GM03348 (cell line): Measurements from ENCODE around the gene BCL11B.

ENCODE experiments used
- DNase-seq: peaks from one replicate; pipeline ENCODE4 v3.0.0; 2012; ENCODE audit warnings: low spot score

BCL11B gene

GRCh38 chr14:99286761-99287160, 14.8 kb upstream of the BCL11B start:
- no peak for DNase-seq

DNA sequence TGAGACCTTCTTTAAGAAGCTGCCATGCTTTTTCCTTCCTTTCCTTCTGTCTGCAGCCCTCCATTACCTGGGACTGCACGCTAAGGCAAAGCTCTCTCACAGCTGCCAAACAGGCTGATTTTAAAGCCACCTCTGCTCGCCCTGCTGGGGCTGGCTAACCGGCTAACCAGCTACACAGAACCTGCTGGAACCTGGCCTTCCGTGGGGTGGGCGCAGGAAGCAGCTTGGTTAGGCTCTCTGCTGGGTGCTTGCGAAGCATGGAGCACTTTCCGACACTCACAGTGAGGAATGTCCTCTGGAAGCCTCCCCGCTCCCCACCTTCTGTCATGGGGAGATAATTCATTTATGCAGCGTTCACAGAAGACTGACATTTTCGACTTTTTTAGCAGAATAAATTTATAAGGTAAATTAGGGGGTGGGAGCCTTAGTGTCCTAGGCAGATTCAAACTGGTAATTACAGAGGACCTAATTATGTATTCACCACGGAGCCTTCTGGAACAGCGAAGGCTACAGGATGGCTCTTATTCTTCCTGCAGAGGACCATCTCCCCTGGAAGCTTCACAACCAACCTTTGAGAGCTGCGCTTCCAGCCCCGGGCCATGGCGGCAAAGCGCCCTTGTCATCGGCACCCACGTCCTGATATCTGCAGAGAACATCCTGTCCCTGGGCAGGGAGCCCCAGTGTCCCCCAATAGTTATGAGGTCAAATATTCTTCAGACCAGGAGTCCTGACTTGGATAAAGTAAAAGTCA, 12.4 kb upstream of the BCL11B start:
- no peak for DNase-seq

DNA sequence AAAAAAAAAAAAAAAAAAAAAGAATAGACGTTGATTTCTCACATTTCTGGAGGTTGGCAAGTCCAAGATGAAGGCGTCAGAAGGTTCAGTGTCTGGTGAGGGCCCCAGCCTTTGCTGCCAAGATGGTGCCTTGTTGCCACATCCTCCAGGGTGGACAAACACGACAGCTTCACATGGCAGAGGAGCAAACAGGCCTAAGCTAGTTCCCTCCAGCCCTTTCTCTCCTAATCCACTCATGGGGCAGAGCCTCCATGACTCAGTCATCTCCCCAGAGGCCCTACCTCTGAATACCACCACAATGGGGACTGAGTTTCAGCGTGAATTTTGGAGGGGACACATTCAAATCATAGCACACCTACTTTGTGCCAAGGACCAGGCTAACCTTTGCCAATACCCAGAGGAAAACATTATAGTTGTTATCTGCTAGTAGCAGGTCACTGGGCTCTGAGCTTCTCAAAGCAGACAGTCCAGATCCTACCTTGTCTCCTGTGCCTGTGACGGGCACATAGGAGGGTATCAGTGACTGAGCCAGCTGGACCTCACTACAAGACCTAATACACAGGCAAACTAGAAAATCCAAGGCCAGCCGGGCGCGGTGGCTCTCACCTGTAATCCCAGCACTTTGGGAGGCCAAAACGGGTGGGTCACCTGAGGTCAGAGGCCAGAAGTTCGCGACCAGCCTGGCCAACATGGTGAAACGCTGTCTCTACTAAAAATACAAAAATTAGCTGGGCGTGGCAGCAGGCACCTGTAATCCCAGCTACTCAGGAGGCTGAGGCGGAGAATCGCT, 10.5 kb upstream of the BCL11B start:
- DNase-seq = no peak

DNA sequence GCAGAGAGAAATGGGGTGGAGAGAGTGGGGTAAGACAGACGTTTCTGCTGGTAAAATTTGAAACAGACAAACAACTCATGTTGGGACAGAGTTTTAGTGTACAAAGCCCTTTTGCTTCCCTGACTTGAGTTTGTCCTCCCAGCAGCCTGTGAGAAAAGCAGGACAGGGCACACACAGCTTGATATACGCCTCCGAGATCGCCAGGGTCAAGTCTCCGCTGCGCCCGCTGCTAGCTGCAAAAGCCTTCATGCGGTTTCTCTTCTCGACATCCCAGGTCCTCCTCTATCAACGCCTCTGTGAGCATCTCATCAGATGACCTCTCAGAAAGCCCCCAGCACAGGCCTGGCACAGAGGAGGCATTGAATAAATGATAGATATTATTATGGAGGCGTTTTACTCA, 9.4 kb upstream of the BCL11B start:
- no peak for DNase-seq

DNA sequence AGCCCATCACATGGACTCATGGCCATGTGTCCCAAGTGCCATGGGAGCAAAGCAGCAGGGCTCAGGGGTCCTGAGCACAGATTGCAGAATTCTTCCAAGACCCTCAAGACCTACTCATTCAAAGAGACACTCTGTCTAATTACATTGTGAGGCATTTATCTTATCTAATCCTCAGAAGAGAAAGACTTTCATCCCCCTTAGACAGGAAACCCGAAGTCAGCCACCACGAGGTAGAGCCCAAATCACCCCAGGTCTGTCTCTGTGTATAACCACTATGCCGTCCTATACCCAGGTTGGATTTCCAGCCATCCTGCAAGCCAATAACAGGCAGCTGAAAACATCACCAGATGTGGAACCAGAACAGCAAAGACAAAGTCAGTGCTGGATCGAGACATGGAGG, 8.9 kb upstream of the BCL11B start:
- DNase-seq = no peak

GRCh38 chr14:99280066-99280731, 8.2 kb upstream of the BCL11B start:
- no peak for DNase-seq

DNA sequence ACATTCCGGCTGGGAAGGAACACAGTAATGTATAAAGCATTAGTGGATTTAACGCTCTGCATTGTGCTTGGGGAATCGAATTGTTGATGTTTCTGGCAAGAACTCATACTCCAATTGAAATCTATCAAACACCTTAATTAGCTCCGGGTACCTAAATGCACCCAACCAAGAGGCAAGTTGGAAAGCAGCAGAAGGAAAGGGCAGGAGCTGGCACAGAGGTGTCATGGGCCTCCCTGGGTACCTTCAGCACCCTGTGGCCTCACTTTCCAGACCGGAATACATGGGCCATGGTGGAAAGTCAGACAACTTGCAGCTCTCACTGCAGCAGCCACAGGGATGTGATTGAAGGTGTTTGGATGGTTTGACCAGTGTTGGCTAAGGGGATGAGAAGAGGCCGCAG, 6.8 kb upstream of the BCL11B start:
- no peak for DNase-seq

DNA sequence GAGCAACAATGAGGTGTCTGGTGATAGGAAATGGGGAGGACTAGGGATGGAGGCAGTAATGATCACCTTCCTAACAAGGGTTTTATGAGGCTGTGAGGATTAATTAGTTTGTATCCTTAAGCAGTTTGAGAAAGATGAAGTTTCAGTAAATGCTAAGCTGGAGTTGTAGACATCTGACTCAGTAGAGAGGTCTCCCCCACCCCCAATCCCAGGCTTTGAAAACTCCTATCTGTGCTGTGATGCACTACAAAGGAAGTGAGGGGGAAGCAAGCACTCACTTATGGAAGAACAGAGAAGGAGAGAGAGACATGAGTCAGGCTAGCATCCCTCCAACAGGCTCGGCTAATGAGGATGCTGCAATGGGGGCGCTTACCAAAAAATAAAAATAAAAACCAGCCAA, 5.5 kb upstream of the BCL11B start:
- no peak for DNase-seq

DNA sequence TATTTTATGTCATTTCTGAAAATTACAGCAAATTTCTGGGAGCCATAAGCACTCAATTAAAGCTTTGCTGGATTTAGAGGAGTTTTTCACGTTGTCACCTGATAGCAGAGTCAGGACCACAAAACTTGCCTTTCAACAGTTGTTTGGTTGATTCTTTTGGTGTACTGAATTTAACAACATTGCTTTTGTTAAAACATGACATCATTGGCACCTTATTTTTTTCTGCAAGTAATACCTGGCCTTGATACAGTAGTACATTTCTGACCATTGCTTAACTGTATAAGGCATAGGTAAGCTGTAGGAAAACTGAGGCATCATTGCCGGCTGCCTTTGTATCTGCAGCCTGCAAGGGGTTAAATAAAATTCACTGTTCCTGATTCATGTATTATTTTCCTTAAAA, 4.5 kb upstream of the BCL11B start:
- no peak for DNase-seq

DNA sequence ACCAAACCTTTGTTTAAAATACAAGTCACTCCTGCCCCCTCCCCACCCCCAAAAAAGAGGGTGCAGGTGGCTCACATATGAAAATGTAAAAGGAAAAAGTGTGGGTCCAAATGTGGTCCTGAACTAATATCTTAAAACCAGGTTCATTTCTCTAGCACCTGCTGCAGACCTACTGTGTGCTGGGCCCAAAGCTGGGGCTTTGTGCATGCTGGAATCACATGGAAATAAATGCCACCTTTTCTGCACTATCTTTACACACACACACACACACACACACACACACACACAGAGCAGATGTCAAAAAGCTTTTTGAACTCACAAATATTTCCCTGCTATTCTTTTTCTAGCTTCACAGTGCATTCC, 3.2 kb upstream of the BCL11B start:
- no peak for DNase-seq

- peak; percentile 83 for DNase-seq
Observed at GRCh38 chr14:99274346-99275221, 2.6 kb upstream of the BCL11B start.

DNA sequence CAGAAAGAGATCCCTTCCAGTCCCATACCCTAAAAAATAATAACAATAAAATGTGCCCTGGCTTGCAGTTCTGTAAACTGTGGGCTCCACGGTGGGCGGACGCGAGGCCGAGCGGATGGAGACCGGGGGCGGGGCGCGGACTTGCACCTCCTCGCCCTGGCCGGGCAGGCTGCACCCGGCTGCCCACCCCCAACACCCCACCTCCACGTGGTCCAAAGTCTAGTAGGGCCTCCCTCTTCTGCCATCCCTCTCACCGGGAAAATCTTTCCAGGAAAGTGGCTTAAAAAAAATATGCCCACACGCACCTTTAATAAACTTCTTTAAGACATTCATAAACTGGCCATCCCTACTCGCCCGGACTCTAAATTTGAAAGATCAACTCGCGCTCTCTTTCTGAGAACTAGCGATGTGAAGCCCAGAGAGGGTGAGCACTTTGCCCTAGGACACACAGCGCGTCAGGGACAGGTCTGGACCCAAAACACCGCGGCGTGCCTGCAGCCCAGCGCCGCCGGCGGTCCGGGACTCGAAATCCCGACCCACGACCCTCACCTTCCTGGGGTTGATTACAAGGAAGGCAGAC, 1.9 kb upstream of the BCL11B start:
- DNase-seq = no peak

GRCh38 chr14:99272899-99273765, 1.1 kb upstream of the BCL11B start:
- peak; percentile 39 for DNase-seq

DNA sequence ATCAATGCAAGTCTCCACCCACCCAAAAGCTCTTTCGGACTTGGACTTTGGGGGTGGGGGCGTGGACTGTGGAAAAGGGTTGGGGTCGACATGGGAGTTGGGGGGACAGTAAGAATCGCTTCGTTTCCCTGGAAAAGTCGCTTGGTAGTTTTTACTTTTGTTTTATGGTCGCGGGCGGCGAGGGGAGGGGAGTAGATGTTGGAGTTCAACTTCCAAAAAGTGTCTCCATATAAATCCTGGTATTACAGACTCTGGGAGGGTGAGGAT, 568 bp upstream of the BCL11B start:
- DNase-seq = no peak

DNA sequence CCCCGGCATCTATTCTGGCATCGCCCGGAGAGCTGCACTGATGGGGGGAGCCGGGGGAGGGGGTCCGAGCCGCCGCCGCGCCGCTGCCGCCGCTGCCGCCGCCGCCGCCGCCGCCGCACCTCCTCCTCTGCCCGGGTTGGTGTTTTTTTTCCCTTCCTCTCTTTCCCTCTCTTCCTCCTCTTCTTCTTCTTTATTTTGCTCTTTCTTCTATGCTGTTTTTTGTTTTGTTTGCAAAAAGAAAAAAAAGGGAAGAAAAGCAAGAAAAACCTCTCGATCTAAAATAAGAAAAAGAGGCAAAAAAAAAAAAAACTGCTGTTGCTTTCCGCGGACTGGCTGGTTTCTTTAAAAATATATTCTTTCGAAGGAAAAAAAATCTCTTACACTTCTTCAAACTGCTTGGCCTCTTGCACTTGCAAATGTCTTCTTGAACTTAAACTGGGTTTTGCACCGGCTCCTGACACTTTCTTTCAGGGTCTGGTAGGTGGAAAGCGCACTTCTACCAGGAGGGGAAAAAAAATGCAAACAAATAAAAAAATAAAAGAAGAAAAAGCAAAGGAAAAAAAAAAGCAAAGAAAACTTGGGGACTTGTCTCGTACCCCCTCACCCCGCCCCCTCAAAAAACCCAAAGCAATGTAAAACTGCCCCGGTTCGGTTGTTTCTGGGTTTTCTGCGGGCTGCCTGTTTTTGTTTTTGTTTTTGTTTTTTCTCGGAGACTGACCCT, 616 bp downstream of the BCL11B start:
- DNase-seq = no peak

DNA sequence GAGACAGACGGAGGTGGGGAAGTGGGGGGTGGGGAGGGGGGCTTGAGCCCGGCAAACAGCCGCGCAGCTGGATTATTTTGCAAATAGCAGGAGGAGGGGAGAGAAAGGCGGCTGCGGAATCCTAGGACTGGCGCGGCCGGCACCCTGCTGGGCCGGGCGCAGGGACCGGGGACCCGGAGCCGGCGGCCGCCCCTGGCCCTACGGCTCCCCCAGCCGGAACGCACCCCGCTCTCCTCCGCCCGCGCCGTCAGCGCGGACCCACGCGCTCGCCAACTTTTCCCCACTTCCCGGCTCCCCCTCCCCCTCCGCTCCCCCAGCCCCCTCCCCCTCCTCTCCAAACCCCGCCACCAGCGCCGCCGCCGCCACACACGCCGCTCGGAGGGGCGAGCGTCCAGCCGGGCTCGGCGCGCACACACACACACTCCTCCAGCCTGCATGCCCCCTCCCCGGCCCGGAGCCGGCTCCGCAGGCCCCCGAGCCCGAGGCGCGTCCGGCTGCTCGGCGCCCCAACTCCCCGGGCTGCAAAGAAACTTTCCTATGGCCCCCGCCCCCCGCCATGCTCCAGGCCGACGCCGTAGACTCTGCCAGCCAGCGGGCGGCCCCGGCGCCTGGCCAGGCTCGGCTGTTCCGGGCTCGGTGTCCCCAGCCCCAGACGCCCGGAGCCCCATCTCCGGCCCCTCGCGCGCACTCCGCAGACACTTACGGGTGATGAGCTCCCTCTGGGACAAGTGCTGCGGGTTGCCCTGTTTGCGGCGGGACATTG, 1.4 kb downstream of the BCL11B start:
- peak; percentile 31 for DNase-seq

GRCh38 chr14:99268810-99269707, 2.9 kb downstream of the BCL11B start:
- DNase-seq = no peak
